ENCODE data around the gene TACO1. TPM values are rescaled to one million over a fixed set of nuclear protein-coding genes. Genes with fewer than 3 reads are reported as not detected.

The TACO1 gene
- total RNA-seq, 2 donors from 2014 or later = 11.1 to 11.4 TPM

- H3K9me3 ChIP-seq = no peaks in the 10 kb centered on the region
- H3K36me3 ChIP-seq = no peaks in the 10 kb centered on the region
- H3K27ac ChIP-seq = no peak overlapping the region
- DNase-seq (ENCODE audit: low spot score) (no peak), ATAC-seq (ENCODE audit: insufficient number of reproducible peaks, low FRiP score, low read depth) (no peak)
- no peaks in the 10 kb centered on the region for H3K4me1 ChIP-seq (ENCODE audit: control insufficient read depth in 1 of 2, low read depth in 2 of 2)
- no peak overlapping the region for H3K4me3 ChIP-seq
- no peaks in the 10 kb centered on the region for H3K27me3 ChIP-seq (replicated peaks; ENCODE audit: insufficient read depth)
- no peak for TF ChIP-seq CTCF (IDR thresholded peaks at IDR 0.05)
Measured at GRCh38 chr17:63571632-63572310, 28.9 kb upstream of the TACO1 start.

- DNase-seq (ENCODE audit: low spot score) (no peak), ATAC-seq (ENCODE audit: insufficient number of reproducible peaks, low FRiP score, low read depth) (no peak)
- Histone ChIP-seq H3K36me3 (no peaks in the 10 kb centered on the region), H3K27me3 (replicated peaks; ENCODE audit: insufficient read depth) (no peaks in the 10 kb centered on the region), H3K9me3 (no peaks in the 10 kb centered on the region), H3K4me1 (ENCODE audit: control insufficient read depth in 1 of 2, low read depth in 2 of 2) (no peaks in the 10 kb centered on the region), H3K27ac (no peak overlapping the region), H3K4me3 (no peak overlapping the region)
- no peak for TF ChIP-seq CTCF (IDR thresholded peaks at IDR 0.05)
Measured at GRCh38 chr17:63573634-63574033, 27.1 kb upstream of the TACO1 start.

- DNase-seq (ENCODE audit: low spot score) (no peak), ATAC-seq (ENCODE audit: insufficient number of reproducible peaks, low FRiP score, low read depth) (no peak)
- no peak for TF ChIP-seq CTCF (IDR thresholded peaks at IDR 0.05)
- no peak overlapping the region for H3K27ac ChIP-seq
- no peaks in the 10 kb centered on the region for H3K4me1 ChIP-seq (ENCODE audit: control insufficient read depth in 1 of 2, low read depth in 2 of 2)
- H3K9me3 ChIP-seq = no peaks in the 10 kb centered on the region
- H3K27me3 ChIP-seq (replicated peaks; ENCODE audit: insufficient read depth) = no peaks in the 10 kb centered on the region
- no peak overlapping the region for H3K4me3 ChIP-seq
- peaks cover 26% of the 10 kb centered on the region for H3K36me3 ChIP-seq
Measured at GRCh38 chr17:63578027-63578768, 22.5 kb upstream of the TACO1 start.

GRCh38 chr17:63578769-63579111 is 22.0 kb upstream of the TACO1 start:
- Histone ChIP-seq H3K4me1 (ENCODE audit: control insufficient read depth in 1 of 2, low read depth in 2 of 2) (no peaks in the 10 kb centered on the region), H3K27me3 (replicated peaks; ENCODE audit: insufficient read depth) (no peaks in the 10 kb centered on the region), H3K4me3 (no peak overlapping the region), H3K9me3 (no peaks in the 10 kb centered on the region), H3K27ac (no peak overlapping the region), H3K36me3 (peaks cover 31% of the 10 kb centered on the region)
- DNase-seq (ENCODE audit: low spot score) (no peak), ATAC-seq (ENCODE audit: insufficient number of reproducible peaks, low FRiP score, low read depth) (no peak)
- no peak for TF ChIP-seq CTCF (IDR thresholded peaks at IDR 0.05)

- TF ChIP-seq CTCF (IDR thresholded peaks at IDR 0.05) = no peak
- H3K36me3 ChIP-seq = peaks cover 40% of the 10 kb centered on the region
Measured at GRCh38 chr17:63579633-63580032, 21.1 kb upstream of the TACO1 start.

More at GRCh38 chr17:63579633-63580032, 21.1 kb upstream of the TACO1 start:
- no peaks in the 10 kb centered on the region for H3K9me3 ChIP-seq
- DNase-seq (ENCODE audit: low spot score) (no peak), ATAC-seq (ENCODE audit: insufficient number of reproducible peaks, low FRiP score, low read depth) (no peak)
- no peaks in the 10 kb centered on the region for H3K27me3 ChIP-seq (replicated peaks; ENCODE audit: insufficient read depth)
- no peak overlapping the region for H3K27ac ChIP-seq
- H3K4me3 ChIP-seq = no peak overlapping the region
- H3K4me1 ChIP-seq (ENCODE audit: control insufficient read depth in 1 of 2, low read depth in 2 of 2) = no peaks in the 10 kb centered on the region
